CD14-positive monocyte (primary cell): ENCODE measurements around the gene ADGRF4. TPM values are rescaled to one million over a fixed set of nuclear protein-coding genes. Genes with fewer than 3 reads are reported as not detected.

Experiments
- DNase-seq, 3 donors: peaks; one replicate each; pipeline ENCODE4 v3.0.0-alpha.2; 2011 to 2022
- H2AFZ ChIP-seq: 2 replicates; pipeline ENCODE4 v1.6.0; 2012; ENCODE audit warnings: mild to moderate bottlenecking, low read depth, low read length, inconsistent platforms; ENCODE audit not compliant: insufficient read depth, poor library complexity, severe bottlenecking
- H3K27ac ChIP-seq, 2 donors: 1 replicate in 1 of 2; 2 replicates in 1 of 2; pipeline ENCODE4 v1.5.1; 2012 to 2013; ENCODE audit warnings: low read length in 2 of 2, control low read depth in 1 of 2, inconsistent platforms in 1 of 2, low read depth in 1 of 2, mild to moderate bottlenecking in 1 of 2
- H3K27me3 ChIP-seq, 2 donors: one replicate each; pipeline versions ENCODE4 v1.6.0 to v1.6.1; 2011 to 2013; ENCODE audit warnings: low read length in 2 of 2; ENCODE audit not compliant: control insufficient read depth in 2 of 2, insufficient read depth in 2 of 2
- H3K36me3 ChIP-seq, 2 donors: replicated peaks in 1 of 2; 1 replicate in 1 of 2; 2 replicates in 1 of 2; pipeline versions ENCODE4 v1.5.1 to v1.6.1; 2012 to 2013; ENCODE audit warnings: low read length in 2 of 2, control low read depth in 1 of 2, inconsistent platforms in 1 of 2, mild to moderate bottlenecking in 1 of 2; ENCODE audit not compliant: insufficient read depth in 2 of 2, control insufficient read depth in 1 of 2
- H3K4me1 ChIP-seq, 2 donors: 1 replicate in 1 of 2; 2 replicates in 1 of 2; pipeline versions ENCODE4 v1.5.1 to v1.6.1; 2012 to 2013; ENCODE audit warnings: low read length in 2 of 2, control low read depth in 1 of 2, inconsistent platforms in 1 of 2, mild to moderate bottlenecking in 1 of 2, moderate library complexity in 1 of 2; ENCODE audit not compliant: insufficient read depth in 2 of 2, control insufficient read depth in 1 of 2
- H3K4me2 ChIP-seq: replicated peaks from 2 replicates; pipeline ENCODE3; 2012; ENCODE audit warnings: low read length, moderate library complexity, mild to moderate bottlenecking; ENCODE audit not compliant: poor library complexity, severe bottlenecking; ENCODE audit errors: extremely low read depth
- H3K4me3 ChIP-seq, 3 experiments: fragments of 200-600 bp in 1 of 3; sonication (generic) in 1 of 3; replicated peaks in 1 of 3; 1 replicate in 2 of 3; 2 replicates in 1 of 3; pipeline ENCODE4 v1.5.1; 2011 to 2013; ENCODE audit warnings: low read length in 3 of 3, mild to moderate bottlenecking in 3 of 3, control low read depth in 2 of 3, low read depth in 2 of 3, inconsistent platforms in 1 of 3, moderate library complexity in 1 of 3
- H3K79me2 ChIP-seq: 2 replicates; pipeline ENCODE4 v1.6.0; 2012; ENCODE audit warnings: mild to moderate bottlenecking, control low read depth, inconsistent platforms, low read length, moderate library complexity; ENCODE audit not compliant: insufficient read depth
- H3K9ac ChIP-seq: 2 replicates; pipeline ENCODE4 v1.6.0; 2017; ENCODE audit warnings: low read length, mild to moderate bottlenecking; ENCODE audit not compliant: insufficient read depth, poor library complexity, severe bottlenecking
- H3K9me3 ChIP-seq, 2 donors: replicated peaks in 1 of 2; 1 replicate in 1 of 2; 2 replicates in 1 of 2; pipeline versions ENCODE4 v1.5.1 to v1.6.1; 2012 to 2013; ENCODE audit warnings: low read length in 2 of 2, control low read depth in 1 of 2; ENCODE audit not compliant: control insufficient read depth in 1 of 2, insufficient read depth in 1 of 2
- H4K20me1 ChIP-seq: 2 replicates; pipeline ENCODE4 v1.6.0; 2012; ENCODE audit warnings: mild to moderate bottlenecking, low read length, control low read depth, moderate library complexity; ENCODE audit not compliant: insufficient read depth
- H3K27ac Mint-ChIP-seq, 7 donors: one replicate each; pipeline ENCODE4 v1.8.0; 2020; ENCODE audit warnings: mild to moderate bottlenecking in 7 of 7, mixed read lengths in 7 of 7, moderate library complexity in 6 of 7, inconsistent platforms in 2 of 7
- H3K27me3 Mint-ChIP-seq, 3 donors: one replicate each; pipeline ENCODE4 v1.8.0; 2021 to 2022; ENCODE audit warnings: low read depth in 3 of 3, mild to moderate bottlenecking in 3 of 3, mixed read lengths in 3 of 3, moderate library complexity in 3 of 3, inconsistent platforms in 1 of 3
- H3K36me3 Mint-ChIP-seq, 2 donors: one replicate each; pipeline ENCODE4 v1.8.0; 2020; ENCODE audit warnings: mixed read lengths in 2 of 2, inconsistent platforms in 1 of 2, mild to moderate bottlenecking in 1 of 2
- H3K4me1 Mint-ChIP-seq: one replicate; pipeline ENCODE4 v1.8.0; 2020; ENCODE audit warnings: mild to moderate bottlenecking, mixed read lengths
- H3K4me3 Mint-ChIP-seq, 2 donors: one replicate each; pipeline ENCODE4 v1.8.0; 2020; ENCODE audit warnings: mild to moderate bottlenecking in 2 of 2, mixed read lengths in 2 of 2, moderate library complexity in 1 of 2
- H3K9me3 Mint-ChIP-seq, 7 donors: one replicate each; pipeline ENCODE4 v1.8.0; 2020 to 2022; ENCODE audit warnings: mixed read lengths in 7 of 7, mild to moderate bottlenecking in 6 of 7, moderate library complexity in 6 of 7, inconsistent platforms in 2 of 7
- CTCF ChIP-seq: fragments of 200-600 bp; IDR thresholded peaks from one replicate; pipeline ENCODE4 v1.8.0; 2022; ENCODE audit warnings: antibody characterized with exemption, mild to moderate bottlenecking
- WGBS: methylation state at CpG from one replicate; pipeline ENCODE4 v1.1.5; 2013; ENCODE audit warnings: missing lambda C conversion rate; ENCODE audit not compliant: insufficient coverage; 5-methylcytosine and 5-hydroxymethylcytosine counted together
- intact Hi-C, 2 donors: fragments of 100-400 bp; cut with micrococcal nuclease; formaldehyde crosslinking; loops; one replicate each; pipeline versions ENCODE4 v1.15.0 to v1.15.1; 2023
- polyA plus RNA-seq, 3 donors: library from polyadenylated mRNA; depleted of rRNA in 1 of 3; unstranded in 2 of 3; stranded (reverse) in 1 of 3; fragments of 300-500 nt in 2 of 3; fragments of >200 nt in 1 of 3; fragmentation: Illumina TruSeq in 2 of 3; gene quantifications; 1 replicate in 2 of 3; 2 replicates in 1 of 3; pipeline ENCODE4 v1.2.3, GENCODE V29; 2012 to 2021

Gene ADGRF4
- polyA plus RNA-seq, 3 donors: not detected

DNA sequence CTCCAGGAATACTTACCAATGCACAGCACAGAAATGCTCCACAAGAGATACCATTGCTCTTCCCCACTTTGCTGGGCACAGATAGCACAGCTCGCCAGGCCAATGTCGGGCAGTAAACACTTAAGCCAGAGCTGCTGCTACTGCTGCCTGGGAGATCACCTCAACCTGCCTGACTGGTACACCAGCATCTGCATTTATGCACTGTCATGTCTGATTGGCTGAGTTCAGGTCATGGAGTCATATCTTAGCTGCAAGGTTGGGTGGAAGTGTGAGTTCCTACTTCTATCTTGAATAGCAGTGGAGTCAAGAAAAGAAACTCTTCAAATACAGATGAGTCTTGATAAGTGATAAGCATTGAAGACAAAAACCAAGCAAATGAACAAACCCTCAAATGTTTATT, 10.9 kb upstream of the ADGRF4 start:
- 100% methylated on average over 2 of the region's 2 CpGs for WGBS
- Histone ChIP-seq H3K27ac (no peak overlapping the region), H3K9ac (no peak overlapping the region), H3K4me3 (no peak overlapping the region), H3K4me2 (no peak overlapping the region), H3K79me2 (no peaks in the 10 kb centered on the region), H3K4me1 (no peaks in the 10 kb centered on the region), H3K27me3 (no peaks in the 10 kb centered on the region), H2AFZ (no peak overlapping the region), H4K20me1 (no peaks in the 10 kb centered on the region), H3K9me3 (no peaks in the 10 kb centered on the region), H3K36me3 (no peaks in the 10 kb centered on the region)
- peaks cover 0 to 3% (median 0%) of the 10 kb centered on the region in 7 donors for H3K9me3 Mint-ChIP-seq
- no peak for DNase-seq
- TF ChIP-seq CTCF: no peak
- H3K4me3 Mint-ChIP-seq: no peak overlapping the region
- H3K27me3 Mint-ChIP-seq: peaks cover 0 to 2% (median 2%) of the 10 kb centered on the region in 3 donors
- intact Hi-C loops: no loop called here
- no peaks in the 10 kb centered on the region for H3K36me3 Mint-ChIP-seq
- H3K4me1 Mint-ChIP-seq: no peaks in the 10 kb centered on the region
- no peak overlapping the region for H3K27ac Mint-ChIP-seq

DNA sequence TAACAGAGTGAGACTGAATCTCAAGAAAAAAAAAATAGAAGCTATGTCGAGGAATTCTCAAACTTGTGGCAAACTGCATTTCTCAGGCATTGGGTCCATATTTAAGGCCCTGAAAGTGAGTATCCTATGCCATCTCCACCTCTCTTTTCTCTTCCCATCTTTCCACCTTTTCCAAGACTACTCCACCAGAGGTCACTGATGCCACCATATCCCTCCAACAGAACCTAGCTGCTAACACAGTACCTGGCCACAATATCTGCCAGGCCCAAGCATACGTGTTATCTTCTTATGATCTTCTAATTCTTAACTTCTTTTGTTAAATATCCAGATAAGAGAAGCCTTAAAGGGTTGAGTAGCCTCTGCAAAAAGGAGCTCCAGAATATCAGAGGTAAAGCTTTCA, 8.2 kb upstream of the ADGRF4 start:
- Histone ChIP-seq H3K9me3 (no peaks in the 10 kb centered on the region), H3K4me2 (no peak overlapping the region), H3K36me3 (no peaks in the 10 kb centered on the region), H3K27me3 (no peaks in the 10 kb centered on the region), H3K4me3 (no peak overlapping the region), H3K9ac (no peak overlapping the region), H3K27ac (no peak overlapping the region), H3K4me1 (no peaks in the 10 kb centered on the region), H4K20me1 (no peaks in the 10 kb centered on the region), H2AFZ (no peak overlapping the region), H3K79me2 (no peaks in the 10 kb centered on the region)
- H3K27ac Mint-ChIP-seq: no peak overlapping the region
- H3K36me3 Mint-ChIP-seq: no peaks in the 10 kb centered on the region
- intact Hi-C loops: no loop called here
- WGBS: 100% methylated on average over 1 of the region's 2 CpGs
- no peak for DNase-seq
- no peak for TF ChIP-seq CTCF
- peaks cover 0 to 2% (median 2%) of the 10 kb centered on the region in 3 donors for H3K27me3 Mint-ChIP-seq
- H3K9me3 Mint-ChIP-seq: peaks cover 0 to 5% (median 0%) of the 10 kb centered on the region in 7 donors
- H3K4me3 Mint-ChIP-seq: no peak overlapping the region
- H3K4me1 Mint-ChIP-seq: no peaks in the 10 kb centered on the region
